Epithelial cell of proximal tubule (primary cell): Measurements from ENCODE around the gene ELF2. TPM values are rescaled to one million over a fixed set of nuclear protein-coding genes. Genes with fewer than 3 reads are reported as not detected.

Experiments used
- DNase-seq: peaks from one replicate; pipeline ENCODE4 v3.0.0-alpha.2; 2011; ENCODE audit warnings: low read depth
- H3K4me3 ChIP-seq: 2 replicates; pipeline ENCODE4 v1.5.1; 2011; ENCODE audit warnings: low read depth, mild to moderate bottlenecking, low read length
- total RNA-seq: library from RNA; depleted of rRNA; stranded (reverse); fragments of >200 nt; gene quantifications from 2 replicates; pipeline ENCODE4 v1.2.3, GENCODE V29; 2015
- TF ChIP-seq, protein P1 (sequence below): conservative IDR thresholded peaks from 2 replicates; pipeline ENCODE4 v1.5.1; 2012; ENCODE audit warnings: low read depth, mild to moderate bottlenecking, low read length

ELF2 gene
- total RNA-seq, 1 donor from 2014 or later: 24.1 TPM

DNA sequence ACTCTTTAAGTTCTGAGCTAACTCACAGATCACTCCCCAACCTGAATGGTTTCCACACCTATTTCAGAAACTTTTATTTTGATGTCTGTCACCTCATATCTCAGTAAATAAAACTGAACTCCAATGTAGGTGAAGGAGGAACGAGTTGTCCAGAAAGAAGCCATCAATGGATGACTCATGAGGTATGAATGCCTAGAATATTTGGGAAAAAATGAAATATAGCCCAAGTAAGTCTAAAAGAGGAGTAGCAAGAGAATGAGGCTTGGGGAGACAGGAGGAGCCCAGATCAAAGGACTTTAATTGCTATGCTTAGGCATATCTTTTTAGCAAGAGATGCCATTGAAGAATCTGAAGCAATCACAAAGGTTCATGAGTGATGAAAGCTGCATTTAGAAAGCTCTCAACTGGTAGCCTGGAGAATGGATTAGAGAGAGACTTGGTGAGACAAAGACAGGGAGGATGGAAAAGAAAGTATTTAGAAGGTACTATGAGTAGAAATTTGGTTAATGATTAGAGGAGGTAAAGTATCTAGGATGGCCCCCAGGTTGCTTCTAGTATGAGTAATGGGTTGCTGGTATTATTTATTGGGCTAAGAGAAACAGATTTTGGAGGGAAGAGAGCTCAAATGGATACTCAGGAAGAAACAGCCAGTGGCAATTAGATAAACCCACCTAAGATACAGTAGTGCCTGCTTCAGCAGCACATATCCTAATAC, 122.1 kb downstream of the ELF2 start:
- TF ChIP-seq, protein P1, sequence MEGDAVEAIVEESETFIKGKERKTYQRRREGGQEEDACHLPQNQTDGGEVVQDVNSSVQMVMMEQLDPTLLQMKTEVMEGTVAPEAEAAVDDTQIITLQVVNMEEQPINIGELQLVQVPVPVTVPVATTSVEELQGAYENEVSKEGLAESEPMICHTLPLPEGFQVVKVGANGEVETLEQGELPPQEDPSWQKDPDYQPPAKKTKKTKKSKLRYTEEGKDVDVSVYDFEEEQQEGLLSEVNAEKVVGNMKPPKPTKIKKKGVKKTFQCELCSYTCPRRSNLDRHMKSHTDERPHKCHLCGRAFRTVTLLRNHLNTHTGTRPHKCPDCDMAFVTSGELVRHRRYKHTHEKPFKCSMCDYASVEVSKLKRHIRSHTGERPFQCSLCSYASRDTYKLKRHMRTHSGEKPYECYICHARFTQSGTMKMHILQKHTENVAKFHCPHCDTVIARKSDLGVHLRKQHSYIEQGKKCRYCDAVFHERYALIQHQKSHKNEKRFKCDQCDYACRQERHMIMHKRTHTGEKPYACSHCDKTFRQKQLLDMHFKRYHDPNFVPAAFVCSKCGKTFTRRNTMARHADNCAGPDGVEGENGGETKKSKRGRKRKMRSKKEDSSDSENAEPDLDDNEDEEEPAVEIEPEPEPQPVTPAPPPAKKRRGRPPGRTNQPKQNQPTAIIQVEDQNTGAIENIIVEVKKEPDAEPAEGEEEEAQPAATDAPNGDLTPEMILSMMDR: no peak
- H3K4me3 ChIP-seq: no peak overlapping the region
- DNase-seq: no peak

DNA sequence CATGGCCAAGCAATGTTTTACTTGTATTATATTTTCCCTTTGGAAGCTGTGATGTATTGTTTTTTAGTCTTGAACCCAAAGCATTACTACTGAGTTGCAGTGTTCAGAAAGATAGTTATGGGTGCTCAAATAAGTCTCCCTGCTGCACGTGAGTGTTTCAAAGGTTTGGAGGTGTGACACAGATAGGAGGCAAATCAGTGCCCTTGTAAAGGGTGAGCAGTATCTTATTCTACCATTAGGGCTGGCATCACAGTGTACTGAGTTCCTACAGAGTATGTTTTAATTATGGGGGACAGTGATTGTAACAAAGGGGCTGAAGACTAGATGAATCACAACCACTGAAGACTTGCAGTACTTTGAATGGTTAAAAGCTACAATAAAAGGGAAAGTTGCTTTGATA, 123.1 kb downstream of the ELF2 start:
- no peak for DNase-seq
- H3K4me3 ChIP-seq: no peak overlapping the region
- TF ChIP-seq, protein P1: no peak

DNA sequence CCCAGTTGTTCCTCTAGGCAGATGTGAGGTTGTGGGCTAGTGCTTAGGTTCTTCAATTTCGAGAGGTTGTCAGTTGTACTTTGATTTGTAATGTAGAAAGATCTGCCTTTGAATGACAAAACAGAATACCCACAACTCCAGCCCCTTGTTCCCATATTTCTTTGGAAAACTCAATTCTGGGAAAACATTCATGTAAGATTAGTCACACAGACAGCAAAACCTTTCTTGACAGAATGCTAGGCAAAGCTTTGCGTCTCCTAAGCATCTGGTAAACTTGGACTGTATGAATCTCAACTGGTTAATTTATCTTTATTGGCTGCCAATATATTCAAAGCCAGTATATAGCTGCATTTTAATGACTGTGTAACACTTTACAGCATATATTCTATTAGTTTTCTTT, 126.6 kb downstream of the ELF2 start:
- H3K4me3 ChIP-seq: no peak overlapping the region
- TF ChIP-seq, protein P1: no peak
- no peak for DNase-seq

DNA sequence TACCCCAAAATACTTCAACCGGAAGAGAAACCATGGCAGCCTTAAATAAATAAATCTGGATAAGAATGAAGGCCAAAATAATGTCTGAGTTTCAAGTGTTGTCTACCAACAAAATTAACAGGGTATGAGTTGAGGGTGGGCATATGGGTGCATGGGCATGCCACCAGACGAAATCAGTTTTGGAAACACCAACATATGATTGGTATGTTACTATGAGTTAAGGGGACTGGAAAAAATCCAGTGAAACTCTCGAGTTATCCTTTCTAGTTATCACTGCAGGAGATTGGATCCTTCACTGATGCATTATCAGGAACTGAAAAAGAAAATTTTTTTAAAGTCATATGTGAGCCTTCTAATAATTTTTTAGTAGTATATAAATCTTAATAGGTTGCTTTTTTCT, 129.0 kb downstream of the ELF2 start:
- H3K4me3 ChIP-seq: no peak overlapping the region
- TF ChIP-seq, protein P1: no peak
- no peak for DNase-seq

DNA sequence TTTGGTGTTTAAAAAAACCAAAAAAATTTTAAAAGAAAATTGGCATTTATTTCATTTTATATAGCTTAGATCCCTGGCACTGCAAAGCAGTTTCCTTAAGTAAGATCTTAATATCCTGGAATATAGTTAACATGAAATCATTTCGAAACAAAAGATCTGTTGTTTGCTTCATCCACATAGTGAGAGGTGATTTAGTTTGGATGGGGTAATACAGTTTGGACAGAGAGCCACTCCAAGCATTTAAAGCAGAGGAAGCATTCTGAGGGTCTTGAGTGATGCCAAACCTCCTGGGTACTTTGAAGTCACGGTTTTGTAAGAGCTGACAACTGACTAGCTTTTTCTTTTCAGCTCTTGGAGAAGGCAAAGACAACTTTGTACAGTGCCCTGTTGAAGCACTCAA, 132.7 kb downstream of the ELF2 start:
- H3K4me3 ChIP-seq: no peak overlapping the region
- DNase-seq: no peak
- TF ChIP-seq, protein P1: no peak

DNA sequence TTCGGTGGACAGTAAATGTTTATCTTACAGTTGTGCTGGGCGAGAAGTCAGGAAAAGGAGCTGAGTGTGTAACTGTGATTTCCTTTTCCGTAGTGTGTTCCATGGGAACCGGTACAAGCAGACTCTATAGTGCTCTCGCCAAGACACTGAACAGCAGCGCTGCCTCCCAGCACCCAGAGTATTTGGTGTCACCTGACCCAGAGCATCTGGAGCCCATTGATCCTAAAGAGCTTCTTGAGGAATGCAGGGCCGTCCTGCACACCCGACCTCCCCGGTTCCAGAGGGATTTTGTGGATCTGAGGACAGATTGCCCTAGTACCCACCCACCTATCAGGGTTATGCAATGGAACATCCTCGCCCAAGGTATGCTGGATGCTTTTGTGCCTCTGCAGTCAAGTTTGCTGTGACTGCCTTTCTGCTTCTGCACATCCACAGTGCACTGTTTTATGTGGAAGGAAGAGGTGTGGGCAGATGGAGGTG, 134.0 kb downstream of the ELF2 start:
- H3K4me3 ChIP-seq: no peak overlapping the region
- no peak for DNase-seq
- TF ChIP-seq, protein P1: no peak

DNA sequence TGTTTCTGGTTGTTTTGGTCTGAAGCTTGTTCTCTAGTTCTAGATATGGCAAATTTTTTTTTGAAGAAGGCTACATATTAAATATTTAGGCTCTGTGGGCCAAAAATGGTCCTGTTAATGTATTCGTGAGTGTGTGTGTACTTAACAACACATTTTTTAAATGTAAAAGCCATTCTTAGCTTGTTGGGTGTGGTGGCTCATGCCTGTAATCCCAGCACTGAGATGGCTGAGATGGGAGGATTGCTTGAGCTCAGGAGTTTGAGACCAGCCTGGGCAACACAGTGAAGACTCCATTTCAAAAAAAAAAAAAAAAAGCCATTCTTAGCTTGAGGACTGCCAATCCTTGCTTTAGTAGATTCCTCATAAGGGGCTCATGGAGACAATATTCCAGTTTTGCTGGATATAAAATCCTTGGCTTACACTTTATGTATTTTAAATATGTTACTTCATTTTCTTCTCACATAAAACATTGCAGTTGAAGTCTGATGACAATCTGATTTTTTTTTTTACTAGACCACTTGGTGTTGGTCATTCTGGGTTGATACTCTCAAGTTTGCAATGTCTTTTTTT, 138.1 kb downstream of the ELF2 start:
- no peak overlapping the region for H3K4me3 ChIP-seq
- TF ChIP-seq, protein P1: no peak

More for the DNA sequence above, 138.1 kb downstream of the ELF2 start:
- DNase-seq: no peak
